ENCODE results near the gene LRRC8B.

Gene LRRC8B

DNA sequence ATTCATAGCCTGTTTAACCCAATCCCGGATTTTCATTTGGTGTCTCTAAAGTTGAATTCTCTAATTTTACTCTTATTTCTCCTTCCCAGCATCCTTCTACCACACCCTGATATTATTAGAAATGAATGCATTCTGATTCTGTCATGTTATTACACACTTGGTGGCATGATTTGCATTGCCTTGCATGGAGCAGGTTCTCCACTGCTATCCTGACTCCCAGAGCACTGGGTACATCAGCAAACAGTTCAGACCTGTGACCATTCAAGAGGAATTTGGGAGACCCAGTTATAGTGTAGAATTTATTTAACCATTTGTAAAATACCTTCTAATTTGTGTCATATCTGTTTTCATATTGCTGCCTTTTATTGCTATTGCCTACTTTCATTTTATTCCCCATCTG, 2.6 kb downstream of the LRRC8B start:
- no peak overlapping the region for H2AFZ ChIP-seq (ENCODE audit: low read depth, low read length)
- no peaks in the 10 kb centered on the region for H3K36me3 ChIP-seq (ENCODE audit: insufficient read depth, low read length)
- H3K4me2 ChIP-seq (ENCODE audit: insufficient read depth, low read length), result peak overlapping the region; percentile 35
- DNase-seq (no peak), ATAC-seq (ENCODE audit: insufficient read depth, low read depth) (no peak)
- H3K4me1 ChIP-seq (ENCODE audit: insufficient read depth, low read length), result peaks cover 36% of the 10 kb centered on the region
- H3K79me2 ChIP-seq (ENCODE audit: insufficient read depth, low read length), result peaks cover 14% of the 10 kb centered on the region
- TF ChIP-seq CTCF (IDR thresholded peaks at IDR 0.05; ENCODE audit: borderline replicate concordance, extremely low read depth, low read length, poor library complexity, severe bottlenecking) (no peak), EZH2 (IDR thresholded peaks at IDR 0.05; ENCODE audit: borderline replicate concordance, low read depth, low read length, severe bottlenecking) (no peak)
- no peaks in the 10 kb centered on the region for H3K27me3 ChIP-seq (ENCODE audit: insufficient read depth, low read length, poor library complexity)
- no peak overlapping the region for H3K9ac ChIP-seq (ENCODE audit: low read depth, low read length)
- H3K4me3 ChIP-seq (ENCODE audit: low read depth in 1 of 2, low read length in 2 of 2), result no peak overlapping the region
- no peaks in the 10 kb centered on the region for H3K9me3 ChIP-seq (ENCODE audit: insufficient read depth, low read length, severe bottlenecking)
- no peak overlapping the region for H3K27ac ChIP-seq (ENCODE audit: low read length)
- peaks cover 2% of the 10 kb centered on the region; the same call in 1 of the 2 replicates for H4K20me1 ChIP-seq (ENCODE audit: insufficient read depth, low read length)

GRCh38 chr1:89527750-89528381, 3.2 kb downstream of the LRRC8B start:
- Histone ChIP-seq H4K20me1 (ENCODE audit: insufficient read depth, low read length) (peaks cover 2% of the 10 kb centered on the region; the same call in 1 of the 2 replicates), H3K27ac (ENCODE audit: low read length) (no peak overlapping the region), H3K79me2 (ENCODE audit: insufficient read depth, low read length) (peaks cover 17% of the 10 kb centered on the region), H3K4me1 (ENCODE audit: insufficient read depth, low read length) (peaks cover 36% of the 10 kb centered on the region), H3K4me3 (ENCODE audit: low read depth in 1 of 2, low read length in 2 of 2) (no peak overlapping the region), H3K4me2 (ENCODE audit: insufficient read depth, low read length) (no peak overlapping the region), H2AFZ (ENCODE audit: low read depth, low read length) (no peak overlapping the region), H3K9ac (ENCODE audit: low read depth, low read length) (no peak overlapping the region), H3K36me3 (ENCODE audit: insufficient read depth, low read length) (no peaks in the 10 kb centered on the region), H3K9me3 (ENCODE audit: insufficient read depth, low read length, severe bottlenecking) (no peaks in the 10 kb centered on the region), H3K27me3 (ENCODE audit: insufficient read depth, low read length, poor library complexity) (no peaks in the 10 kb centered on the region)
- TF ChIP-seq CTCF (IDR thresholded peaks at IDR 0.05; ENCODE audit: borderline replicate concordance, extremely low read depth, low read length, poor library complexity, severe bottlenecking), result no peak
- no peak for ATAC-seq (ENCODE audit: insufficient read depth, low read depth)
- DNase-seq, result no peak

DNA sequence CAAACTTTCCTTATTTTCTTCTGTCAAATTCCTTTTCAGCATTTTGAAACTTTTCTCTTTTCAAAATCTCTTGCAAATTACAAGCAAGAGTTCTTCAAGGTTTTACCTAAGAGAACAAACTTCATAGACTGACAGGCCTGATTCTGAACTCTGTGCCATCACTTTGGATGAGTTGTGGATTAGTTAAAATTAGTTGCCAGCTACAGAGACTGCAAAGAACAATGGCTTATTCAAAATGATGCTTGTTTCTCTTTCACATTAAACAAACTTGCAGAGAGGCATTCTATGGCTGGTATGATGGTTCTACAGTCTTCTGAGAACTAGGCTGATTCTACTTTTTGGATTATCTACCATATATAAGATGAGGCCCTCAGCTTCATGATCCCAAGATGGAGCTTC, 3.8 kb downstream of the LRRC8B start:
- peaks cover 2% of the 10 kb centered on the region; the same call in 1 of the 2 replicates for H4K20me1 ChIP-seq (ENCODE audit: insufficient read depth, low read length)
- no peak overlapping the region for H3K4me2 ChIP-seq (ENCODE audit: insufficient read depth, low read length)
- H3K9ac ChIP-seq (ENCODE audit: low read depth, low read length), result no peak overlapping the region
- DNase-seq (no peak), ATAC-seq (ENCODE audit: insufficient read depth, low read depth) (no peak)
- H3K27me3 ChIP-seq (ENCODE audit: insufficient read depth, low read length, poor library complexity), result no peaks in the 10 kb centered on the region
- no peak overlapping the region for H2AFZ ChIP-seq (ENCODE audit: low read depth, low read length)
- peaks cover 17% of the 10 kb centered on the region for H3K79me2 ChIP-seq (ENCODE audit: insufficient read depth, low read length)
- no peaks in the 10 kb centered on the region for H3K9me3 ChIP-seq (ENCODE audit: insufficient read depth, low read length, severe bottlenecking)
- H3K4me3 ChIP-seq (ENCODE audit: low read depth in 1 of 2, low read length in 2 of 2), result no peak overlapping the region
- no peak for TF ChIP-seq CTCF (IDR thresholded peaks at IDR 0.05; ENCODE audit: borderline replicate concordance, extremely low read depth, low read length, poor library complexity, severe bottlenecking)
- TF ChIP-seq EZH2 (IDR thresholded peaks at IDR 0.05; ENCODE audit: borderline replicate concordance, low read depth, low read length, severe bottlenecking), result no peak
- H3K4me1 ChIP-seq (ENCODE audit: insufficient read depth, low read length), result peaks cover 36% of the 10 kb centered on the region
- H3K27ac ChIP-seq (ENCODE audit: low read length), result no peak overlapping the region
- H3K36me3 ChIP-seq (ENCODE audit: insufficient read depth, low read length), result no peaks in the 10 kb centered on the region

Data from DND-41 (cell line).